Stimulated activated naive B cell treated with anti-CD40 and anti-IgM and Interleukin-4, amounts not matched to agents 10 μg/mL and 1 μg/mL and 100 μg/mL, for 72 hours (primary cell): ENCODE results near the gene RAI1.

Source experiments
- ATAC-seq, 2 donors: fragments of 150-1000 bp; cut with Tn5 transposase; replicated peaks; 2 replicates each; pipeline ENCODE4 v1.10.0; 2021; ENCODE audit warnings: moderate library complexity in 1 of 2
- DNase-seq: peaks from one replicate; pipeline ENCODE4 v3.0.0; 2021
- H3K27ac Mint-ChIP-seq: one replicate; pipeline ENCODE4 v1.8.0; 2022; ENCODE audit warnings: mild to moderate bottlenecking, mixed read lengths
- H3K27me3 Mint-ChIP-seq, 2 donors: one replicate each; pipeline ENCODE4 v1.8.0; 2022; ENCODE audit warnings: mixed read lengths in 2 of 2
- H3K36me3 Mint-ChIP-seq, 2 donors: one replicate each; pipeline ENCODE4 v1.8.0; 2022; ENCODE audit warnings: mixed read lengths in 2 of 2, mild to moderate bottlenecking in 1 of 2
- H3K4me1 Mint-ChIP-seq, 2 donors: one replicate each; pipeline ENCODE4 v1.8.0; 2022; ENCODE audit warnings: mixed read lengths in 2 of 2, mild to moderate bottlenecking in 1 of 2
- H3K4me3 Mint-ChIP-seq, 2 donors: one replicate each; pipeline ENCODE4 v1.8.0; 2022; ENCODE audit warnings: mild to moderate bottlenecking in 2 of 2, mixed read lengths in 2 of 2, moderate library complexity in 1 of 2
- H3K9me3 Mint-ChIP-seq, 2 donors: one replicate each; pipeline ENCODE4 v1.8.0; 2022; ENCODE audit warnings: mixed read lengths in 2 of 2, mild to moderate bottlenecking in 1 of 2

The RAI1 gene

DNA sequence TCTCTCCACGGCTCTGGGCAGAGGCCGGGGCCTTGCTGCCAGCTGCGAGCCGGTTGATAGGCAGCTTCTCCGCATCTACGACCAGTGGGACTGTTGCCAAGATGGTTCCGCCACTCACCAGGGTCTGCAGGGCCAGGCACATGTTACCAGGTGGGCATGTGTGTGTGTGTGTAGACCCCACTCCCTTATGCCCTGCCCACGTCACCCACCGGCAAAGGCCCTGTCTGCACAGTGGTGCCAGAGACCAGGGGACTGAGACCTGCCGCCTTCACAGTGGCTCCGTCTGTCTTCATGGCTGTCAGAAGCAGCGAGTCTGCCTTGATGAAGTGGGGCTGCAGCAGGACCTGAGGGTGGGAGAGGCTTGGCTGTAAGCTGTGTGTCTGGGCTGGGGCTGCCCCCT is 137.9 kb downstream of the RAI1 start:
- H3K4me1 Mint-ChIP-seq, result peaks cover 42 to 70% of the 10 kb centered on the region in 2 donors
- no peak overlapping the region for H3K27ac Mint-ChIP-seq
- no peaks in the 10 kb centered on the region for H3K27me3 Mint-ChIP-seq
- peaks cover 54 to 71% of the 10 kb centered on the region in 2 donors for H3K36me3 Mint-ChIP-seq
- DNase-seq (no peak), ATAC-seq (no peak)
- H3K4me3 Mint-ChIP-seq, result peak overlapping the region in 1 of 2 donors; percentile 56
- no peaks in the 10 kb centered on the region for H3K9me3 Mint-ChIP-seq

DNA sequence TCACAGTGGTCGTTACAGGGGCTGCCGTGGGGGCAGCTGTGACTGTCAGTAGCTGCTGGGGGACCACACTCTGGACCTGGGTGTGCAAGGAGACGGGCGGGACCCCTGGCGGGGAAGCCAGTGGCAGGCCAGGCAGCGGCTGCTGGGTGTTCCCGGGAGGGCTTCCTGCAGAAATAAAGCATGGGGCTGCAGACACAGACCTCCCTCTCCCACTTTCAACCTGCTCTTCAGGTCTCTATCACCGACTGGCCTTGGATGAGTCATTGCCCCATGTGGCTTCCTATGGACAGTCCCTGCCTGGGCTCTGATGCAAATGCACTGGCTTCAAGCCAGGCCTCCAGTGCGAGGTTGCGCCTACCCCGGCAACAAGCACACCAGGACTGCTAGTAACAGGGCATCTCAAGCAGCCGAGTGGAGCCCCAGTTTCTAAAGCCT is 138.3 kb downstream of the RAI1 start:
- peak; percentile 82 to 84 for ATAC-seq
- Mint-ChIP-seq H3K27me3 (no peaks in the 10 kb centered on the region), H3K9me3 (no peaks in the 10 kb centered on the region), H3K4me1 (peaks cover 47 to 75% of the 10 kb centered on the region in 2 donors), H3K27ac (no peak overlapping the region), H3K4me3 (peak overlapping the region; percentile 33 to 56), H3K36me3 (peaks cover 55 to 66% of the 10 kb centered on the region in 2 donors)
- DNase-seq, result peak; percentile 85

DNA sequence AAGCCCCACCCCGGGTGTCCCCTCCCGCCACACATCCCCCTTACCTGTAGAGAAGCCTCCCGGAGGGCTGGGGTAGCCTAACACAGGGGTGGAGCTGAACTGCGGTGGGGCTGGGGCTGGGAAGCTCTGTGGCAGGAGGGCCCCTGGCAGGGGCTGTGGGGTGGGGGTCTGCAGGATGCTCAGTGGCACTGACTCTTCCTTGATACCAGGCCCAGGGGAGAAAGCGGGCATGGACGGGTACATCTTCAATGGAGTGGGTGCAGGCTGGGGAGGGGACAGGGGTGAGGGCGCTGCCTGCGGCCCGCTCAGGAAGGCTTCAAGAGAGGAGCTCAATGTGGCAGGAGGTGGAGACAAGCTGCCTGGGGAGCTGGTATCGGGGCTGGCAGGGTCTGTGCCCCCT is 138.8 kb downstream of the RAI1 start:
- Mint-ChIP-seq H3K27ac (no peak overlapping the region), H3K4me1 (peaks cover 51 to 76% of the 10 kb centered on the region in 2 donors), H3K27me3 (no peaks in the 10 kb centered on the region), H3K4me3 (peak overlapping the region; percentile 33 to 56), H3K9me3 (no peaks in the 10 kb centered on the region), H3K36me3 (peaks cover 52 to 66% of the 10 kb centered on the region in 2 donors)
- DNase-seq (no peak), ATAC-seq (peak in 1 of 2 donors; percentile 1)

DNA sequence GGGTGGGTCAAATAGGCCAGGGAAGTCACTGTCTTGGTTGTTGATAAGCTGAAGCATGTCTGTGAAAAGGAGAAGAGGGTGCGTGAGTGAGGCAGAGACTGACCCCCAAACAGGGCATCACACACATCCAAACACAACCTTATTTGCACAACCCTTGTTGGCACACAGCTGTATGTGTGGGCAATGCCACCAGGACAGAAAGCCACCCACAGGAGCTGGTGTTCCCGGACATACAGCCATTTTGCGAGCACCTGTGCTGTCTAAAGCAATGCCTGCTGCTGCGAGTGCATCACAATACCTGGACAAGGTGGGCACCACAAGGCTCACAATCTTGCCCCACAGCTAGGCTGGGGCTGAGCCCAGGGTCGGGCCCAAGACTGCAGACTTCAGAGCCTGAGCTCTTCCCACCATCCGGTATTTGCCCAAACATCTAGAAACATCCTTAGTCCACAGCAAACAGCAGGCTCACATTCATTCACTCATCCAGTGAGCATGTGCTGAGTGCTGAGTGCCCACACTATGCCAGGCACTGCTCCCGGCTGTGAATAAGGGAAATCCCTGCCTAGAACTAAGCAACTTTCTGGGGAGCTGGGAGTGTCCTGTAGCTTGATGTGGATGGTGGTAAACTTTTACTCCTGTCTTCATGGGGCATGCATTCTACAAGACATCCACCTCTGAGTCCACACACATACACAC is 139.4 kb downstream of the RAI1 start:
- DNase-seq (no peak), ATAC-seq (no peak)
- Mint-ChIP-seq H3K27ac (no peak overlapping the region), H3K4me3 (peak overlapping the region in 1 of 2 donors; percentile 56), H3K36me3 (peaks cover 50 to 63% of the 10 kb centered on the region in 2 donors), H3K4me1 (peaks cover 53 to 75% of the 10 kb centered on the region in 2 donors), H3K9me3 (no peaks in the 10 kb centered on the region), H3K27me3 (no peaks in the 10 kb centered on the region)

DNA sequence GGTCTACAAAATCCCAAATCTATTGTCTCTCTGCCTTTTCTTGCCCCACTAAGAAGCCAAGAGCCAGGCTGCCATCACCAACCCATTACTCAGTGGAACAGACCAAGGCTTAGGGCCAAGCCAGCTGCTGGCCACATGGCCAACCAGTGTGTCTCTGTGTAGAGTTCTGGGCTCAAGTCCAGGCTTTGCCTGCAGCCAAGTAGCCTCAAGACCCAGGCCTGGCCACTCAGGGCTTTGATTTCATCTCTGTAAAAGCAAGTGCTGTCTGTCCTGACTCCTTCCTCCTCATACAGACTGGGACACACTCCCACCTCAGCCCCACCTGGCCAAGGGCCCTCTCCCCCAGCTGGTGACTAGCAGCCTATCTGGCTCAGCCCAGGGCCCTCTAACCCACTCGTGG is 140.9 kb downstream of the RAI1 start:
- no peak for ATAC-seq
- H3K9me3 Mint-ChIP-seq, result no peaks in the 10 kb centered on the region
- H3K27me3 Mint-ChIP-seq, result no peaks in the 10 kb centered on the region
- peaks cover 65 to 82% of the 10 kb centered on the region in 2 donors for H3K4me1 Mint-ChIP-seq
- no peak for DNase-seq
- peaks cover 50 to 65% of the 10 kb centered on the region in 2 donors for H3K36me3 Mint-ChIP-seq
- H3K4me3 Mint-ChIP-seq, result no peak overlapping the region
- peak overlapping the region; percentile 71 for H3K27ac Mint-ChIP-seq

DNA sequence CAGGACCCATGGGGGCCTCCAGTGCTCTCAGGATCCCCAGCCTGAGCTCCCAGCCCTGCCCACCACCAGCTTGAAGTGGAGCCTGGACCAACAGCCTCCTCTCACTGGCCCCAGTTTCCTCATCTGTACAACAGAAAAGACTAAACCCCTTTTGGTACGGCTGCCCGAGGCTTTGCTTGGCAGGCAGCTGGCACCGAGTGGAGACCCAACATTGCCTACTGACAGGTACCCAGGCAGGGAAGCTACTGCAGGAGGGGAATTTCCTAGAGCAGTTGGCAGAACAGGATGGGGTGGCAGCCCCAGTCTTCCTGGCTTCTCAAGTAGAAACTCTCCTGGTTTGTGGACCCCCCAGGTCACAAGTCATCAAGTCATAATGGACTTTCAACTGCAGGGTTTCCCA is 141.4 kb downstream of the RAI1 start:
- Mint-ChIP-seq H3K9me3 (no peaks in the 10 kb centered on the region), H3K27me3 (no peaks in the 10 kb centered on the region), H3K36me3 (peaks cover 53 to 65% of the 10 kb centered on the region in 2 donors), H3K4me3 (peak overlapping the region; percentile 22 to 46), H3K27ac (no peak overlapping the region), H3K4me1 (peaks cover 68 to 86% of the 10 kb centered on the region in 2 donors)
- DNase-seq, result no peak
- no peak for ATAC-seq

DNA sequence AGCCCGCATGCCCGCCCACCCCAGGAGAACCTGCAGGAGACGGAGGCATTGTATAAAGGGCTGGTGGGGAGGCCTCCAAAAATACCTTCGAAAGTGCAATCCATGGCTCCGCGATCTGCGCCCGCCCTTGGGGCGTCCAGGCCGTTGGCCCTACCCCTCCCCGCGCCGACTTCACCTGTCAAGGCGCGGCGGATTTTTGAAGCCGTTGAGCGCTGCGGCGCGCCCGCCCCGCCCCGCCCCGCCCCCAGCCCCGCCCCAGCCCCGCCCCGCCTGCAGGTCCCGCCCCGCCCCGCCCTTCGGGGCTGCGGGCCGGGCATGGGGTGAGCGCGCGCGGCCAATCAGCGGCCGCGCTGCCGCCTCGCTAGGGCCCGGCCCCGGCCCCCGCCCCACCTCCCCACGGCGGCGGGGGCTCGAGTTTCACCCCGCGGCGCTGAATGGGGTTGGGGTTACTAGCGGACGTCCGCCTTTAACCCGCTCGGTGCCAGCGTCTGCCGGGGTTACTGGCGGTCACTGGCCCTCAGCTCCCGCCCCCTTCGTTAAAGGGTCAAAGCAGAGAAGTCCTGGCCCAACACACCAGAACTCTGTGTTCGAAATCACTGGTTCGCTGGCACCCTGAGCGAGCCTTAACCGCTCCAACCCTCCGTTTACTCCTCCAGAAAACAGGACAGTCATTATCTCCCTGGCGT is 142.3 kb downstream of the RAI1 start:
- H3K27me3 Mint-ChIP-seq, result no peaks in the 10 kb centered on the region
- H3K36me3 Mint-ChIP-seq, result peaks cover 58 to 68% of the 10 kb centered on the region in 2 donors
- H3K4me1 Mint-ChIP-seq, result peaks cover 71 to 93% of the 10 kb centered on the region in 2 donors
- peak overlapping the region; percentile 94 for H3K27ac Mint-ChIP-seq
- peak overlapping the region; percentile 76 to 82 for H3K4me3 Mint-ChIP-seq
- peak; percentile 74 to 83 for ATAC-seq
- DNase-seq, result peak; percentile 69
- H3K9me3 Mint-ChIP-seq, result no peaks in the 10 kb centered on the region

DNA sequence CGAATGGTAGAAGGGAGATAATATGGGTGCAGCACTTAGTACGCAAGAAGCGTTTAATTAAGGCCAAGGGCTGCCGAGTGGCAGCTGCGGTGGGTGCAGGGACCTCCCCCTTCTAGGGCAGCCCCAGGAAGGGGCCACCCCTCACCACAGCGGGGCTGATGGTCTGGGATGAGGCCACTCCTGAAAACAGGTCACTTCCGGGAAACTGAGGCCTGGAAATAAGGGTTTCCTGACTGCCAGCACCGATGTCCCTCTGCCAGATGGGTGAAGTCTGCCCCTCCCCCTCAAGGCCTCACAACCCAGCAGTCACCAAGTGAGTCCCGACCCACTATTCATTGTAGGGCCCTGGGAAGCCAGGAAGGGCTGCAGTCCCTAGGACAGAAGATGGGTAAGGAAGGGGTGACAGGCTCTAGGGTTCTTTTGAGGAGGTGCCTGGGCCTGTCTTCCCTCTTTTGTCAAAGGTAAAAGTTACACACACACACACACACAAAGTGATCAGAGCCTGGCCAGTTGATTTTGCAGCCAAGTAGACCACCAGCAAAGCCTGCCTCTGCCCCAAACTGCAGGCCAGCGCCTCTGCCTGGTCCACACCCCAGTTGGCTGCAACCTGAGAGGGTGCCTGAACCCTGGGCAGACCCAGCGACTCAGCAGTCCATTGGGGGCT is 143.0 kb downstream of the RAI1 start:
- H3K4me1 Mint-ChIP-seq, result peaks cover 68 to 88% of the 10 kb centered on the region in 2 donors
- no peaks in the 10 kb centered on the region for H3K9me3 Mint-ChIP-seq
- peaks cover 53 to 63% of the 10 kb centered on the region in 2 donors for H3K36me3 Mint-ChIP-seq
- no peaks in the 10 kb centered on the region for H3K27me3 Mint-ChIP-seq
- peak; percentile 46 for DNase-seq
- peak overlapping the region; percentile 76 to 82 for H3K4me3 Mint-ChIP-seq
- peak overlapping the region; percentile 94 for H3K27ac Mint-ChIP-seq
- peak; percentile 53 to 58 for ATAC-seq

DNA sequence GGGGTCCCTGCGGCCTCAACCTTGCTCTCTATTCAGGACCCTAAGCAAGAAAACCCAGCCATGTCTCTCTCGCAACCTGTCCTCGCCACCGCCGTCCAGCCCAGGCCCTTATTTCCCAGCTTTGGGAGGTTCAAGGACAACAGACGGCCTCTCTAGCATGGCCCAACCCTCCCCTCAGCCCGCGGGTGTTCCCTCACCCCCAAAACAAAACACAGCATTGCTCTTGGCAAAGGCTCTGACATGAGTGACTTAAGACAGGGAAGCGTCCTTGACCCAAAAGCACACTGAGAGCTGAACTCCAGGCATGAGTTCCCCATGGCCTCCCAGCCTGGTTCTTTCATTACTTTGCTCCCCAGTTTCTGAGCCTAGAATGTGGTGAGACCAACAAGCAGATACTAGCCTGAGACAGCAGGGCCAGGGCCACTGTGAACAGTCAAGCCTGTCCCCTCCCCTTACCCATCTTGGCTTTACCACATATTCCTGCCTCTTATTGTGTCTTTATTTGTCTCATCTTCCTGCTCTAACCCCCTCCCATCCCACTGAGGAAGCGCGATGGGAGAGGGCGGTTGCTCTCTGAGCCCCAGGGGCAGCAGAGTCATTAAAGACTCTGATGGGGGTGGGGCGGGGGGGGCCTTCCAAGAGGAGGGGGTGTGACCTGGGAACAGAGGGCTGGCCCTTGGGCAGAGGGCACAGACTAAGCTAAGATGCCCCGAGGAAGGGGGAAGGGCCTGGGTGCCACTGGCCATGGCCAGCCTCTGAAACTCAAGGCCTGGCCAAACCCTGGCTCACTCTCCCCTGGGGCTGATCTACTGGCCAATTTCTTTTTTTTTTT is 143.7 kb downstream of the RAI1 start:
- H3K27ac Mint-ChIP-seq, result peak overlapping the region; percentile 94

DNA sequence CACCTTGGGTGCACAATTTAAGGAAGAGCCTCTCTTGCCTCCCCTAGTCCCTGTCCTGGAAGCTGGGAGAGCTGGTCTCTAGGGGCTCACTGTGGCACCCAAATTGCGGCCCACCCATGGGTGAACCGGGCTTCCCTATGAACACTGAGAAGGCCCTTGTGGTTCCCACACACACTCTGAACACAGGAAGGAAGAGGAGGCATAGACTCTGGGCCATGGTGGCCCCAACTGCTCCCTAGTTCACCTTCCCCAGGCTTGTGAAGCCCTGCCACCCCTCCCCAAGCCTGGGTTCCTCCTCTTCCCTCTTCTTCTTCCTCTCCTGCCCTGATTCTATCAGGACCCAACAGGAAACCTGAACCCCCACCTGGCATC is 145.1 kb downstream of the RAI1 start:
- Mint-ChIP-seq H3K4me1 (peaks cover 53 to 87% of the 10 kb centered on the region in 2 donors), H3K4me3 (peak overlapping the region in 1 of 2 donors; percentile 20), H3K27ac (peak overlapping the region; percentile 68), H3K36me3 (peaks cover 47 to 62% of the 10 kb centered on the region in 2 donors), H3K27me3 (no peaks in the 10 kb centered on the region), H3K9me3 (no peaks in the 10 kb centered on the region)
- ATAC-seq (no peak), DNase-seq (no peak)

More for the DNA sequence above, 143.7 kb downstream of the RAI1 start:
- peaks cover 63 to 88% of the 10 kb centered on the region in 2 donors for H3K4me1 Mint-ChIP-seq
- H3K9me3 Mint-ChIP-seq, result no peaks in the 10 kb centered on the region
- H3K36me3 Mint-ChIP-seq, result peaks cover 51 to 63% of the 10 kb centered on the region in 2 donors
- ATAC-seq (no peak), DNase-seq (no peak)
- H3K4me3 Mint-ChIP-seq, result peak overlapping the region; percentile 76 to 82
- H3K27me3 Mint-ChIP-seq, result no peaks in the 10 kb centered on the region

DNA sequence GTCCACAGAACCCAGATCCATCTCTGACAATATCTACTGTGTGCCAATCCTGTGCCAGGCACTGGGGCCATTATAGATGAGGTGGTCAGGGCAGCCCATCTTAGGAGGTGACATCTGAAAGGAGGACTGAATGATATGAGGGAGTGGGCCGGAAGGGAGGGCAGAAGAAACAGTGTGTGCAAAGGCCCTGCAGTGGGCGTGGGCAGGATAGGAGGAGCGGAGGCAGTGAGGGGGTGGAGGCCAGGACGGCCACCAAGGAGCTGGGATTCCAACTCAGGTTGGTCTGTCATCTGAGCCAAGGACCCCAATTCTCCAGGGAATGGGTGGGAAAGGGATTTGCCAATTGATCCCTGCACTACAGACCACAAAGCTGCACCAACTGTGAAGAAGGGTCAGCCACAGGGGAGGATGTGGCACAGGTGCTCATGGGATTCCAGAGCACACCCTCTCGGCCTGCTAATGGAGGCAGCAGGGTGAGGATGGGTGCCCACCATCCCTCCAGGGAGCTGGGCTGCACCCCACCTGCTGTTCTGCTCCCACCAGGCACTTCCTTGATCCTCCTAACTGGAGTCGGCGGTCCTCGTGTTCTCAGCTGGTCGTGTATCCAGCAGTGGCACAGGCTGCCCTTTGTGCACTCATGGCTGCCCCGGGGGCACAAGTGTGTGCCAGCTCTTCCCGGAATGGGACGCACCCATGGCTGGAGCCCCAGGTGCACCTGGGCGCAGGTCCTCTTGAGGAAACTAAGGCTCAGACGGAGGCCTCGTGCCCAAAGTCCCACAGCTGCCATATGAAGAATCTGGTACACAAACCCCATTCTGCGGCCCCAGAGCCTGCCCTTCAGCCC is 145.9 kb downstream of the RAI1 start:
- ATAC-seq (no peak), DNase-seq (no peak)
- no peaks in the 10 kb centered on the region for H3K27me3 Mint-ChIP-seq
- H3K27ac Mint-ChIP-seq, result peak overlapping the region; percentile 68
- H3K36me3 Mint-ChIP-seq, result peaks cover 48 to 69% of the 10 kb centered on the region in 2 donors
- H3K9me3 Mint-ChIP-seq, result no peaks in the 10 kb centered on the region
- peak overlapping the region in 1 of 2 donors; percentile 10 for H3K4me3 Mint-ChIP-seq
- peaks cover 52 to 87% of the 10 kb centered on the region in 2 donors for H3K4me1 Mint-ChIP-seq

DNA sequence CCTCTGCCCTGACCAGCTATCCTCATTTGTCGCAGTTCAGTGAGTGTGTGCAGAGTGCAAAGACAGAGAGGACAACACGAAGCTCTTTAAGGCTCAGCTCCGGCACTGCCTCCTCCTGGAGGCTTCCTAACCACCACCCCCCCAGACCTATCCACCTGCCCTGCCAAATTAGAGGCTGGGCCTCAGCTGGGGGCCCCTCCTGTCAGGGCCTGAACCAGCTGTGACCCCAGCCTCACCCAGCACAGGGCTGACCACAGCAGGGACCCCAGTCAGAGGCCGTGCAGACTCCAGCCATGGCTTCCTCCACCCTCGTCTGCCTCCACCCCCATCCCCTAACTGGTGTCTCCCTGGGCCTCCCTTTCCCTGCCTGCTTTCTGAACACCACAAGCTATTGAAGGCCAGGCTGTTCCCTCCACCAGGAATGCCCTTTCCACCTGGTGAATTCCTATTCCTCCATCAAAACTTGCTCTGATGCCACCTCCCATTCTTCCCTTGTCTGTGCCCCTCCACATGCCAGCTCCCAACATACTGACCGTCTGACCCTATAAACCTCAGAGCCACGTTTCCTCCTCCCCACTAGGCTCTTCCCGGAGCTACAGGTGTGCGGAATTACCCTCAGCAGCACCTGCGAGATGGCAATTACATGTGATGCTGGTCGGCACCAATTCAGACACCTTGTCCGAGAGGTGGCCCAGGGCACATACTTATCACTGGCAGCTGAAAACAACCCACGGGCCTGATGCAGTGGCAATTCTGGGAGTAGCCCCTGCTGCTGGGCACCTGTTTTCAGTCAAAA is 146.8 kb downstream of the RAI1 start:
- H3K27ac Mint-ChIP-seq, result peak overlapping the region; percentile 63
- no peak overlapping the region for H3K4me3 Mint-ChIP-seq
- peaks cover 49 to 84% of the 10 kb centered on the region in 2 donors for H3K4me1 Mint-ChIP-seq
- no peaks in the 10 kb centered on the region for H3K27me3 Mint-ChIP-seq
- H3K9me3 Mint-ChIP-seq, result no peaks in the 10 kb centered on the region
- peaks cover 51 to 64% of the 10 kb centered on the region in 2 donors for H3K36me3 Mint-ChIP-seq
- DNase-seq (no peak), ATAC-seq (no peak)

DNA sequence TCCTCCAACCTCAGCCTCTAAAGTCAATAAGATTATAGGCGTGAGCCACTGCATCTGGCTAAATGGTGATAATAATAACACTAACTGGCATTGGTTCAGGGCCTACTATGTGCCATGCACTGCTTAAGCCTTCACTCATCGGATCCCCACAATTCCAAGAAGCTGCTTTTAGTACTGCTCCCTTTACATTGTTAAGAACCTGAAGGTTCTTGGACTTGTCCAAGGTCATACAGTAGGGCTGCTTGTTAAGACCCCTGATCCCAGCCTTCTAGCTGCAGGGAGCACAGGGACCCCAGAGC is 149.0 kb downstream of the RAI1 start:
- no peak overlapping the region for H3K27ac Mint-ChIP-seq
- H3K27me3 Mint-ChIP-seq, result no peaks in the 10 kb centered on the region
- H3K36me3 Mint-ChIP-seq, result peaks cover 55 to 77% of the 10 kb centered on the region in 2 donors

More for the DNA sequence above, 149.0 kb downstream of the RAI1 start:
- DNase-seq (no peak), ATAC-seq (no peak)
- H3K4me1 Mint-ChIP-seq, result peaks cover 49 to 84% of the 10 kb centered on the region in 2 donors
- no peaks in the 10 kb centered on the region for H3K9me3 Mint-ChIP-seq
- no peak overlapping the region for H3K4me3 Mint-ChIP-seq
